Prostate gland (tissue), 2 donors: ENCODE data around the gene MYO16. TPM values are rescaled to one million over a fixed set of nuclear protein-coding genes. Genes with fewer than 3 reads are reported as not detected.
A peak's percentile ranks its signal among the peaks of the same experiment; 100 is the strongest.

Experiments
- DNase-seq: peaks from one replicate; pipeline ENCODE4 v3.0.0-alpha.2; 2019; ENCODE audit warnings: low spot score
- H3K27ac ChIP-seq, 2 donors: fragments of 200-600 bp; sonication (generic); 2 replicates each; pipeline ENCODE4 v1.5.1; 2017 to 2019
- H3K27me3 ChIP-seq: fragments of 200-600 bp; sonication (generic); replicated peaks from 2 replicates; pipeline ENCODE4 v1.5.1; 2019; ENCODE audit not compliant: insufficient read depth
- H3K36me3 ChIP-seq, 2 donors: fragments of 200-600 bp; sonication (generic); 1 replicate in 1 of 2; 2 replicates in 1 of 2; pipeline versions ENCODE4 v1.5.1 to v1.8.1; 2017 to 2019
- H3K4me1 ChIP-seq: fragments of 200-600 bp; sonication (generic); replicated peaks from 2 replicates; pipeline ENCODE4 v1.5.1; 2019
- H3K4me3 ChIP-seq, 2 donors: fragments of 200-600 bp; sonication (generic); 2 replicates each; pipeline ENCODE4 v1.5.1; 2017 to 2019
- H3K9me3 ChIP-seq: fragments of 200-600 bp; sonication (generic); 2 replicates; pipeline ENCODE4 v1.5.1; 2017
- CTCF ChIP-seq, 4 experiments: fragments of 200-600 bp in 2 of 4; fragments of 450-650 bp in 2 of 4; sonication (generic) in 2 of 4; IDR thresholded peaks; 1 replicate in 3 of 4; 2 replicates in 1 of 4; pipeline ENCODE4 v1.5.1; 2016 to 2019; ENCODE audit warnings: antibody characterized with exemption in 4 of 4, mild to moderate bottlenecking in 2 of 4, moderate library complexity in 2 of 4
- POLR2A ChIP-seq: fragments of 450-650 bp; IDR thresholded peaks from one replicate; pipeline ENCODE4 v1.6.1; 2016; ENCODE audit warnings: antibody characterized with exemption, mild to moderate bottlenecking
- POLR2AphosphoS5 ChIP-seq: sonication (generic); formaldehyde crosslinking; IDR thresholded peaks from one replicate; pipeline ENCODE4 v1.6.1; 2017; ENCODE audit warnings: antibody characterized with exemption
- WGBS: methylation state at CpG from one replicate; pipeline ENCODE4 v1.1.5; 2018; 5-methylcytosine and 5-hydroxymethylcytosine counted together
- intact Hi-C: fragments of 100-400 bp; cut with DNase I; formaldehyde crosslinking; loops from one replicate; pipeline ENCODE4 v1.14.2; 2022
- total RNA-seq, 2 donors: library from RNA; depleted of rRNA; stranded (reverse); fragments of >200 nt; gene quantifications; one replicate each; pipeline ENCODE4 v1.1.0, GENCODE V29; 2016

Gene MYO16
- total RNA-seq, 2 donors from 2014 or later = 0.14 to 0.85 TPM

DNA sequence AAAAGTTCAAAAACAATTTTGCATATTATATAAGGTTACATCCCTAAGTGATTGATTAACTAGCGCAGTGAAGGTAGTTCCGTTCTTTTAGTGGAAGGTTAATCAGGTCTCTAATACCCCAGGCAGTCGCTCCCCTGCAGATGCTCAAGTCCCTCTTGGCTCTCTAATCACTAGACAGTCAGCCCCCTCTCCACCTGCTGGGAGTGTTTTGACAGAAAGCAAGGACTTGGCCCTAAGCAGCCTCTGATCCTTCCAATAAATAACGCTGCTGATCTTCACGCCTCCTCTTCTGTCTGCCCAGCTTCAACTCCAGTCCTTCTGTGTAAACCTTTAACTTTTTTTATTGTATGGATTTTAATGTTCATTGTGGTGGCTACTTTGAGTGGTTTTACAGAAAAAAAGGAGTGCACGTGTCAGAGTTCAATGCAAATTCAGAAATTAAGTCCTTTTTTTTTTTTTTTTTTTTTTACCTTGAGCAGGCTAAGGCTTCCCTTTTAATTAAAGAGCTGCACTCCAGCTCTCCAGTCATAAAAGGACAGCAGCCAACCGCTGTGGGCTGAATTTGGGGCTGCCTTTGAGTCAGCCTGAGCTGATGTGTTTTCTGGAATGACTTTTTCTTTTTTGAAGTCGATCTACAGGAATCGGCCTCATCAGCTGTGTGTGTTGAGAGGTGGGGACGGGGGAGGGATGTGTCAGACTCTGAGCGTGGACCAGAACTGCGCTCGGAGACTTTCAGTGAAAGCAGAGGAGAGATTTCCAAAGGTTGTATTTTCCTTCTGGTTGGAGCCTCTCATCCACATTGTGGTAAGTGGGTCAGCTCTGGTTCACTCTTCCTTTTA is 33.8 kb upstream of the MYO16 start:
- Histone ChIP-seq H3K4me3 (no peak overlapping the region), H3K9me3 (no peaks in the 10 kb centered on the region), H3K36me3 (no peaks in the 10 kb centered on the region), H3K27ac (no peak overlapping the region), H3K4me1 (no peaks in the 10 kb centered on the region), H3K27me3 (peaks cover 2% of the 10 kb centered on the region)
- TF ChIP-seq CTCF (IDR thresholded peaks at IDR 0.05) (no peak), POLR2A (no peak), POLR2AphosphoS5 (no peak)
- 28% methylated on average over 13 of the region's 13 CpGs for WGBS
- intact Hi-C loops = no loop called here
- DNase-seq = no peak

DNA sequence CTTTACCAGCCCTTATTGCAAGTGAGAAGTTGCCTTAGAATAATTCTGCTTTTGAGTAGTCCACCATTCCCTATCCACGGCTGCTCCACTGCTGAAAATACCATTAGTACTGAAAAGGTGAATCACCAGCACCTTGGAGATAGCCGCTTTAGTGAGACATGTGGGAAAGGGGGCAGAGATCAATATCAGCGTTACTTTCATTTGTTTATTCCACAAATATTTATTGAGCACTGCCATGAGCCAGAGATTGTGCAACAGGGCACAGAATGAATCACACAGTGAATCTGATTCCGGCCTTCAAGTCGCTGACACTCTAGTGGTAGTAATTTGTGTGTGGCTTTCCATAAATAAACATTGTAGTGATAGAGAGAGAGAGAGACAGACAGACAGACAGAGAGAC is 31.5 kb upstream of the MYO16 start:
- Histone ChIP-seq H3K4me3 (no peak overlapping the region), H3K27me3 (peaks cover under 1% of the 10 kb centered on the region), H3K4me1 (no peaks in the 10 kb centered on the region), H3K27ac (no peak overlapping the region), H3K9me3 (no peaks in the 10 kb centered on the region), H3K36me3 (no peaks in the 10 kb centered on the region)
- TF ChIP-seq POLR2AphosphoS5 = no peak
- TF ChIP-seq CTCF (IDR thresholded peaks at IDR 0.05) = no peak
- no peak for TF ChIP-seq POLR2A
- 49% methylated on average over 5 of the region's 5 CpGs for WGBS
- intact Hi-C loops = no loop called here
- DNase-seq = no peak

DNA sequence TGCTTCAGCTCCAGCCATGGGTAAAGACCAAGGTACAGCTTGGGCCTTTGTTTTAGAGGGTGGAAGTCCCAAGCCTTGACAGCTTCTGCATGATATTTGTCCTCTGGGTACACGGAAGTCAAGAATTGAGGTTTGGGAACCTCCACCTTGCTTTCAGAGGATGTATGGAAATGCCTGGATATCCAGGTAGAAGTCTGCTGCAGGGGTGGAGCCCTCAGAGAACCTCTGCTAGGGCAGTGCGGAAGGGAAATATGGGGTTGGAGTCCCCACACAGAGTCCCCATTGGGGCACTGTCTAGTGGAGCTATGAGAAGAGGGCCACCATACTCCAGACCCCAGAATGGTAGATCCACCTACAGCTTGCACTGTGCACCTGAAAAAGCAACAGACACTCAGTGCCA is 23.0 kb upstream of the MYO16 start:
- Histone ChIP-seq H3K27ac (no peak overlapping the region), H3K9me3 (no peaks in the 10 kb centered on the region), H3K4me3 (no peak overlapping the region), H3K27me3 (no peaks in the 10 kb centered on the region), H3K36me3 (no peaks in the 10 kb centered on the region), H3K4me1 (no peaks in the 10 kb centered on the region)
- no peak for DNase-seq
- 95% methylated on average over 2 of the region's 2 CpGs for WGBS
- TF ChIP-seq POLR2AphosphoS5 = no peak
- no peak for TF ChIP-seq CTCF (IDR thresholded peaks at IDR 0.05)
- TF ChIP-seq POLR2A = no peak
- intact Hi-C loops = loop anchor here (5.0 kb wide), 1 partner anchor 286 kb away; no protein-coding TSS in a partner anchor

- no peaks in the 10 kb centered on the region for H3K9me3 ChIP-seq
- intact Hi-C loops = loop anchor here (5.0 kb wide), 1 partner anchor 283 kb away; no protein-coding TSS in a partner anchor
- H3K36me3 ChIP-seq = no peaks in the 10 kb centered on the region
- H3K4me3 ChIP-seq = no peak overlapping the region
- no peaks in the 10 kb centered on the region for H3K27me3 ChIP-seq
- WGBS = 85% methylated on average over 7 of the region's 7 CpGs
- no peak for DNase-seq
- no peaks in the 10 kb centered on the region for H3K4me1 ChIP-seq
- TF ChIP-seq CTCF (IDR thresholded peaks at IDR 0.05) (peak in 3 of 4 experiments; percentile 21 to 41 (median 32)), POLR2A (no peak), POLR2AphosphoS5 (no peak)
- H3K27ac ChIP-seq = no peak overlapping the region
Observed at GRCh38 chr13:108609353-108609752, 20.1 kb upstream of the MYO16 start.

- WGBS = 53% methylated on average over 4 of the region's 4 CpGs
- no peak overlapping the region for H3K4me3 ChIP-seq
- no peaks in the 10 kb centered on the region for H3K27me3 ChIP-seq
- DNase-seq = no peak
- H3K36me3 ChIP-seq = no peaks in the 10 kb centered on the region
- intact Hi-C loops = no loop called here
- no peaks in the 10 kb centered on the region for H3K9me3 ChIP-seq
- H3K27ac ChIP-seq = no peak overlapping the region
- H3K4me1 ChIP-seq = no peaks in the 10 kb centered on the region
- TF ChIP-seq POLR2AphosphoS5 = no peak
- TF ChIP-seq POLR2A = no peak
- no peak for TF ChIP-seq CTCF (IDR thresholded peaks at IDR 0.05)
Observed at GRCh38 chr13:108610507-108610906, 18.9 kb upstream of the MYO16 start.
